Activated CD4-positive, alpha-beta T cell treated with anti-CD3 and anti-CD28 coated beads, Interleukin-2, amount 10 ng/mL, durations not matched to agents 24 days and 14 days (primary cell): ENCODE measurements around the gene ISG20. TPM values are rescaled to one million over a fixed set of nuclear protein-coding genes. Genes with fewer than 3 reads are reported as not detected.

Experiments used
- DNase-seq: peaks from one replicate; pipeline ENCODE4 v3.0.0; 2022
- H3K27ac Mint-ChIP-seq: one replicate; pipeline ENCODE4 v1.8.0; 2022; ENCODE audit warnings: mild to moderate bottlenecking, mixed read lengths
- H3K27me3 Mint-ChIP-seq: one replicate; pipeline ENCODE4 v1.8.0; 2022; ENCODE audit warnings: mixed read lengths
- H3K36me3 Mint-ChIP-seq: one replicate; pipeline ENCODE4 v1.8.0; 2022; ENCODE audit warnings: low read depth, mild to moderate bottlenecking, mixed read lengths
- H3K4me1 Mint-ChIP-seq: one replicate; pipeline ENCODE4 v1.8.0; 2021; ENCODE audit warnings: mixed read lengths
- H3K4me3 Mint-ChIP-seq: one replicate; pipeline ENCODE4 v1.8.0; 2022; ENCODE audit warnings: mild to moderate bottlenecking, moderate library complexity, mixed read lengths
- H3K9me3 Mint-ChIP-seq: one replicate; pipeline ENCODE4 v1.8.0; 2021; ENCODE audit warnings: mixed read lengths
- intact Hi-C: fragments of 100-400 bp; cut with micrococcal nuclease; formaldehyde crosslinking; loops from one replicate; pipeline ENCODE4 v1.15.1; 2023
- total RNA-seq: library from RNA; stranded (reverse); gene quantifications from 2 replicates; pipeline ENCODE4 v1.2.3, GENCODE V29; 2022

ISG20 gene
- total RNA-seq, 1 donor from 2014 or later: 33.9 TPM

DNA sequence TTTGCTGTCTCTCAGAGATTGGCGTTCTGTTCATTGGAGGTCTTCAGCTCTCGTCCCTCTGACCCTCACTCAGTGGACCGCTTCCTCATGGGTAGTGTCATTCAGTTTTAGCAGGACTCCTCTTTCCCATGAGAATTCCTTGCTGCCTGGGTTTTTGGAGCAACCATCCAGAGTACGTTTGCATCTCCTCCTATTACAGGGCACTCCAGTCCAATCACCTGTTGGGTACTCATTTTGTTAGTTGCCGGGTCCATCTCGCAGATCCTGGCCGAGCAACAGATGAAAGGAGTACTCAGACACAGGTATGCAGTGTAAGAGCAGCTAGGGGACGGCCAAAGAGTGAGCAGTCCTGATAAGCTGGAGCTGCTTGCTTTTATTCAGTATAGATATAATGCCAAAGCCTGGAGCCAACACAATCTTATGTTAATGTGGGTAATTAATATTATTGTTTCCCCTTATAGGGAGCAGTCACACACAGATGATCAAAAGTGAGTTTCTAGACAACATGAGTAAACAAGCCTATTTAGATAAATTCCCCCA, 49.6 kb downstream of the ISG20 start:
- no peak overlapping the region for H3K4me3 Mint-ChIP-seq
- intact Hi-C loops: no loop called here

DNA sequence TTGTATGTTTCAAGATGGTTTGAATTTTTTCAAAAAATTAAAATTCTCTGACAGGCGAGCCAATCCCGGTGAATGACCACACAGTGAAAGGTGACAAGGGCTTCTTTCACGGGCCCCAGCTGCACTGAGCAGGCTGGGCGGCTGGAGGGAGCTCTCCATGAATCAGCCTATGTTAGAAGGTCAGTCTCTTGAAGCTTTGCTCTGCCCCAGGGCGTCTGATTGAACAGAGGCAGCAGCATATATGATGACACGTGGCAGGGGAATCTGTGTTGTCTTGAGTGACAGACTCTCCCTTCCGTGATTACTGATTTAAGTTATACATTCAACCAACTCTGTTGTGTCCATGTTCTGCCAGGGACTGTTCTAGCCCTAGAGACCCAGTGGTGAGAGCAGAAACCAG, 51.5 kb downstream of the ISG20 start:
- Mint-ChIP-seq H3K4me1 (no peaks in the 10 kb centered on the region), H3K27ac (no peak overlapping the region)
- no peak for DNase-seq

More for the DNA sequence above, 49.6 kb downstream of the ISG20 start:
- DNase-seq: no peak
- H3K27me3 Mint-ChIP-seq: peaks cover 16% of the 10 kb centered on the region
- no peaks in the 10 kb centered on the region for H3K4me1 Mint-ChIP-seq
- H3K9me3 Mint-ChIP-seq: no peaks in the 10 kb centered on the region
- H3K27ac Mint-ChIP-seq: no peak overlapping the region
- no peaks in the 10 kb centered on the region for H3K36me3 Mint-ChIP-seq

DNA sequence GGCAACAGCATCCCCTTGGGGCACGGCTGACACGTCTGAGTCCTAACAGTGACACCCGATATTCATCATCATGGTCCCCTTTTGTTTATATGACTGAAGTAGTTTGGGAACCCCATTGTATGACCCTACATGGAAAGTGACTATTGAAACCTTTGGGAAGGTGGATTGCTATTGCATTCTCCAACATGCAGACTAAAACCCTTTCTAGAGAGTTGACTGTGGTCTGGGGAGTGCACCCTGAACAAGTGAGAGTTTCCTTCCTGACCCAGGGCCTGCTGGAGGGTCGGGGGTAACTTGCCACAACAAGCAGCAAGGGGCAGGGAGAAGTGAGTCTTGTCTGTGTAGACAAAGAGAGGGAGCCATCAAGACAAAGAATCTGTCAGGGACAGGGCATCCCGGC, 54.4 kb downstream of the ISG20 start:
- H3K36me3 Mint-ChIP-seq: no peaks in the 10 kb centered on the region

More for the DNA sequence above, 51.5 kb downstream of the ISG20 start:
- intact Hi-C loops: no loop called here
- peaks cover 16% of the 10 kb centered on the region for H3K27me3 Mint-ChIP-seq
- H3K9me3 Mint-ChIP-seq: no peaks in the 10 kb centered on the region
- H3K4me3 Mint-ChIP-seq: no peak overlapping the region
- H3K36me3 Mint-ChIP-seq: no peaks in the 10 kb centered on the region

GRCh38 chr15:88695101-88695500, 56.3 kb downstream of the ISG20 start:
- no peak overlapping the region for H3K27ac Mint-ChIP-seq
- intact Hi-C loops: no loop called here
- no peak overlapping the region for H3K4me3 Mint-ChIP-seq
- H3K9me3 Mint-ChIP-seq: no peaks in the 10 kb centered on the region
- no peaks in the 10 kb centered on the region for H3K4me1 Mint-ChIP-seq
- DNase-seq: no peak
- H3K36me3 Mint-ChIP-seq: no peaks in the 10 kb centered on the region
- H3K27me3 Mint-ChIP-seq: peaks cover 8% of the 10 kb centered on the region

More for the DNA sequence above, 54.4 kb downstream of the ISG20 start:
- intact Hi-C loops: no loop called here
- H3K9me3 Mint-ChIP-seq: no peaks in the 10 kb centered on the region
- H3K4me1 Mint-ChIP-seq: no peaks in the 10 kb centered on the region
- H3K27ac Mint-ChIP-seq: no peak overlapping the region
- H3K4me3 Mint-ChIP-seq: no peak overlapping the region
- no peak for DNase-seq
- H3K27me3 Mint-ChIP-seq: peaks cover 8% of the 10 kb centered on the region

DNA sequence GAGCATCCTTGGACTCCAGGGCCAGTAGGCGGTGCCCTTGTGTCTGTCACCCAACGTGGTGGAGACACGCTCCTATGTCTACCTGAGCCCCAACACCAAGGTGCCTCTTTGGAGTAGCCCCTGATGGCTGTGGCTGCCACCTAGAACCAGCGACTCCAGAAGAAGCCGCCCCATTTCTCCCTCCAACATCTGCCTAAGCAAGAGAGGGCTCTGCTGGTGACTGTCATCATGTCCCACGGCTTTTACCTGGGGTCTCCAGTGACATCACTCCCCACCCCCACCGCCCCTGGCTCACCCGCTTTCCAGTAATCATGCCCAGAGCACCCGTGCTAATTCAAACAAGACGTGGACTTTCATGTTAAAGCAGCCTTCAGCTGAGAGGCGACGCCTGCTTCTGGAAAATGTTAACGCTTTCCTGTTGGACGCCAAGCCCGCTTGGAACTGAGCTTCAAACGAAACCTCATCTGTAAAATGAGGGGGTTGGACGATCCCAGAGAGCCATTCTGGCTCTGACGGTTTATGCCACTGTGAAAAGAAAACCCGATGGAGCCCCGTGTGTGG, 57.0 kb downstream of the ISG20 start:
- H3K27ac Mint-ChIP-seq: no peak overlapping the region
- intact Hi-C loops: no loop called here
- peaks cover 8% of the 10 kb centered on the region for H3K27me3 Mint-ChIP-seq
- no peaks in the 10 kb centered on the region for H3K4me1 Mint-ChIP-seq
- H3K9me3 Mint-ChIP-seq: no peaks in the 10 kb centered on the region
- H3K4me3 Mint-ChIP-seq: no peak overlapping the region
- H3K36me3 Mint-ChIP-seq: no peaks in the 10 kb centered on the region
- no peak for DNase-seq

- no peak for DNase-seq
- Mint-ChIP-seq H3K36me3 (no peaks in the 10 kb centered on the region), H3K4me3 (no peak overlapping the region), H3K9me3 (no peaks in the 10 kb centered on the region), H3K4me1 (no peaks in the 10 kb centered on the region), H3K27me3 (peaks cover 8% of the 10 kb centered on the region), H3K27ac (no peak overlapping the region)
- intact Hi-C loops: no loop called here
Measured at GRCh38 chr15:88696254-88696653, 57.4 kb downstream of the ISG20 start.

- Mint-ChIP-seq H3K4me3 (no peak overlapping the region), H3K36me3 (no peaks in the 10 kb centered on the region), H3K27me3 (peaks cover 8% of the 10 kb centered on the region), H3K27ac (no peak overlapping the region), H3K4me1 (no peaks in the 10 kb centered on the region), H3K9me3 (no peaks in the 10 kb centered on the region)
- DNase-seq: no peak
- intact Hi-C loops: no loop called here
Measured at GRCh38 chr15:88697276-88697675, 58.5 kb downstream of the ISG20 start.

GRCh38 chr15:88699861-88700260, 61.0 kb downstream of the ISG20 start:
- peaks cover 2% of the 10 kb centered on the region for H3K4me1 Mint-ChIP-seq
- H3K9me3 Mint-ChIP-seq: no peaks in the 10 kb centered on the region
- no peaks in the 10 kb centered on the region for H3K36me3 Mint-ChIP-seq
- no peak overlapping the region for H3K4me3 Mint-ChIP-seq
- intact Hi-C loops: no loop called here
- H3K27ac Mint-ChIP-seq: no peak overlapping the region
- H3K27me3 Mint-ChIP-seq: peaks cover 23% of the 10 kb centered on the region
- DNase-seq: no peak

GRCh38 chr15:88700716-88701115, 61.9 kb downstream of the ISG20 start:
- H3K9me3 Mint-ChIP-seq: no peaks in the 10 kb centered on the region
- no peaks in the 10 kb centered on the region for H3K36me3 Mint-ChIP-seq
- intact Hi-C loops: no loop called here
- DNase-seq: no peak
- H3K27me3 Mint-ChIP-seq: peaks cover 25% of the 10 kb centered on the region
- H3K4me3 Mint-ChIP-seq: no peak overlapping the region
- H3K27ac Mint-ChIP-seq: no peak overlapping the region
- H3K4me1 Mint-ChIP-seq: peaks cover 3% of the 10 kb centered on the region

DNA sequence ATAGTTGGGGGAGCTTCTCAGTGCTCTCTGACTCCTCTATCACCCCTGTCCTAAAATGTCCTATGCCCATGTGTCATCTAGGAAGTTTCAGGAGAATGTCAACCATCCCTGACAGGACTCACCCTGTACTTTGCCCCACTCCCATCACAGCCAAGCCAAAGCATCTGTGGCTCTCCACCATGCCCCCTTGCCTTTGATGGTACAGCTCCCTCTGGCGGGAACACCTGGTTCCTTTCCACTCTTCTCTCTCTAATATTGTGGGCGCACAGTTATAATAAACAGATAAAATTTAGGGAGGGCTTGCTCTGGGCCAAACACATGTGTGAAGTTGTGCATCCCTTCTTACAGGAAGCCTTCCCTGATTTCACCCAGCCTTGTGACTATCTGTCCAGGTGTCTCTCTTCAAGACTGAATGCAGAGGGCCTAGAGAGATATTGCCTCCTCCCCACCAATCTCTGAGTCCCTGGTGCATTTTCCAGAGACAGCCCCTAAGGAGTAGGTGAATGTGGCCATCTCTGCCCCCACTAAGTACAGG, 62.8 kb downstream of the ISG20 start:
- Mint-ChIP-seq H3K27me3 (peaks cover 33% of the 10 kb centered on the region), H3K4me3 (no peak overlapping the region), H3K9me3 (no peaks in the 10 kb centered on the region), H3K27ac (no peak overlapping the region), H3K4me1 (peaks cover 6% of the 10 kb centered on the region), H3K36me3 (no peaks in the 10 kb centered on the region)
- peak; percentile 67 for DNase-seq
- intact Hi-C loops: no loop called here

DNA sequence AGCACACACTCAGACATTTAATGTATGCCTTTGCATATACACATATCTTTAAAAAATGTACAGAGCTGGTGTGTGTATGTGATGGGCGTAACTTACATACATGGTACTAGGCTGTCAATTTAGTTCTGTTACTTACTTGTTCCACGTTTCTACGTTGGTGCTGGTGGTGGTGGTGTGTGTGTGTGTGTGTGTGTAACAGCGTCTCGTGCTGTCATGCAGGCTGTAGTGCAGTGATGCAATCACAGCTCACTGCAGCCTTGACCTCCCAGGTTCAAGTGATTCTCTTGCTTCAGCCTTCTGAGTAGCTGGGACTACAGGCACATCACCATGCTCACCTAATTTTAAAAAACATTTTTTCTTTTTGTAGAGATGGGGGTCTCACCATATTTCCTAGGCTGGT, 64.2 kb downstream of the ISG20 start:
- H3K4me3 Mint-ChIP-seq: no peak overlapping the region
- H3K27ac Mint-ChIP-seq: no peak overlapping the region
- no peaks in the 10 kb centered on the region for H3K36me3 Mint-ChIP-seq
- peaks cover 6% of the 10 kb centered on the region for H3K4me1 Mint-ChIP-seq
- no peaks in the 10 kb centered on the region for H3K9me3 Mint-ChIP-seq
- DNase-seq: no peak
- intact Hi-C loops: no loop called here
- H3K27me3 Mint-ChIP-seq: peaks cover 40% of the 10 kb centered on the region

GRCh38 chr15:88703533-88703932, 64.7 kb downstream of the ISG20 start:
- Mint-ChIP-seq H3K27ac (no peak overlapping the region), H3K4me1 (peaks cover 6% of the 10 kb centered on the region), H3K27me3 (peaks cover 38% of the 10 kb centered on the region), H3K4me3 (no peak overlapping the region), H3K9me3 (no peaks in the 10 kb centered on the region), H3K36me3 (no peaks in the 10 kb centered on the region)
- no peak for DNase-seq
- intact Hi-C loops: no loop called here

DNA sequence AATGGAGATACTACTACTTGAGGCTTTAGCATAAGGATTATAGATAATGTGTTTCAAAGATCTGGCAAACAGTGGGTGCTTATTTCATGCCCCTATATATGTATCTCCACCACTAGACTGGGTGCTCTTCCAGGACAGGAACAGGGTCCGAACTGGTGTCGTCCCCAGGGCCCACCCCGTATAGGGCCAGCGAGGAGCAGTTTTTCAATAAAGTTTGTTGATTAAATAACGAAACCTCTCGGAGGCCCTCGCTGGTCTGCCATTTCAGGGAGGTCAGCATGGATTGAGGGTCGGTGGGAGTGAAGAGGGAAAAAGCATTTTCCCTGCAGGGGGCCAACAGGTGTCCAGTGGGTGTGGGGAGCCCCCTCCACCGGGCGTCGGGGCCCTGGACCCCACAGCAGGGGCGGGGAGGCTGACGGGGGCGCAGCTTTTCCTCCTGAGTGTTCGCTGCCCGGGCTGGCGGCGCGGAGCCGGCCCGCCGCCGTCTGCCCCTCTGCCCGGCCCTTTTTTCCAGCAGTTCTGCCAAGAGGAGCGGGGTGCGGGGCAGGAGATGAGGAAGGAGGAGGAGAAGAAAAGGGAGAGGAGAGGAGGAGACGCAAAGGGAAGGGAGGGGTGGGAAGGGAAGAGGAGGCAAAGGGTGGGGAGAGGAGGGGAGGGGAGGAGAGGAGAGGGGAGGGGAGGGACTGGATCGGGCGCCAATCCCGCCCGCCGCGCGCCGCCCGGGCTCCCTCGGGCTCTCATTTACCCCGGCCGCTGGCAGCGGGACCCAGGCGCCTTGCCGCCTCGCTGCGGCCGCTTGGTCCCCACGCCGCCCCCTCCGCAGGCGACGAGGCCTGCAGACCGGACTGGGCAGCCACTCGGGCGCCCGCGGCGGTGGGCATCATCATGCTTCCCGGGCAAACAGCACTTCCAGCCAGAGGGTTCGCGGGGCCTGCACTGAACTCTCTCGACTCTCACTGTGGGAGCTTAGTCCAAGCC, 66.3 kb downstream of the ISG20 start:
- Mint-ChIP-seq H3K4me3 (peak overlapping the region; percentile 65), H3K36me3 (no peaks in the 10 kb centered on the region), H3K9me3 (no peaks in the 10 kb centered on the region), H3K27ac (no peak overlapping the region), H3K4me1 (peaks cover 6% of the 10 kb centered on the region), H3K27me3 (peaks cover 38% of the 10 kb centered on the region)
- no peak for DNase-seq
- intact Hi-C loops: no loop called here

DNA sequence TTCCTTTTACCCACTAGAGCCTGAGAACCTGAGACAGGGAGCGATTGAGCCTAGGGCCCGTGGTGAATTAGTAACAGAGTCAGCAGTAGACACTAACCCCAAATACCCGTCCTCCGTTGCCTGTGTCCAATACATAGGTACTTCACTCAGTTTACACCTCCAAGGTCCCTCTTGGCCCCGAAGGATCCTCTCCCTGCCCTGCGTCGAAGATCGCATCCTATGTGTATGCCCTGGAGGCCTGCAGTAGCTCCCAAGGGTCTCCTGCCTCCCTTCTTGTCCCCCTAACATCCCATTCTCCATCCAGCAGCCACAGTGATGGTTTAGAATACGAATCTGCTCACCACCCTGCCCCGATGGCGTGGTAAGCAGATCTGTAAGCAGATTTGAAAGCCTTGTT, 67.0 kb downstream of the ISG20 start:
- intact Hi-C loops: no loop called here
- H3K9me3 Mint-ChIP-seq: no peaks in the 10 kb centered on the region
- no peaks in the 10 kb centered on the region for H3K36me3 Mint-ChIP-seq
- peaks cover 38% of the 10 kb centered on the region for H3K27me3 Mint-ChIP-seq
- DNase-seq: no peak
- no peak overlapping the region for H3K27ac Mint-ChIP-seq
- peak overlapping the region; percentile 14 for H3K4me3 Mint-ChIP-seq
- peaks cover 6% of the 10 kb centered on the region for H3K4me1 Mint-ChIP-seq
